ENCODE measurements around the gene JPH2. TPM values are rescaled to one million over a fixed set of nuclear protein-coding genes. Genes with fewer than 3 reads are reported as not detected.
A peak's percentile ranks its signal among the peaks of the same experiment; 100 is the strongest.

The JPH2 gene
- polyA plus RNA-seq, 3 donors, result 1.6 to 1.8 (median 1.7) TPM

GRCh38 chr20:44188752-44189151 lies 1.8 kb upstream of the JPH2 start:
- DNase-seq, result no peak

- no peak for DNase-seq
Observed at GRCh38 chr20:44187772-44188709, 1.1 kb upstream of the JPH2 start.

GRCh38 chr20:44186674-44187053 lies 324 bp downstream of the JPH2 start:
- no peak for DNase-seq

- no peak for DNase-seq
Observed at GRCh38 chr20:44186201-44186600, 787 bp downstream of the JPH2 start.

GRCh38 chr20:44185574-44185973 lies 1.4 kb downstream of the JPH2 start:
- DNase-seq, result no peak

GRCh38 chr20:44183282-44183681 lies 3.7 kb downstream of the JPH2 start:
- no peak for DNase-seq

- DNase-seq, result no peak
Observed at GRCh38 chr20:44182863-44183262, 4.1 kb downstream of the JPH2 start.

- DNase-seq, result no peak
Observed at GRCh38 chr20:44182135-44182765, 4.7 kb downstream of the JPH2 start.

- no peak for DNase-seq
Observed at GRCh38 chr20:44181611-44182010, 5.4 kb downstream of the JPH2 start.

- peak; percentile 24 for DNase-seq
Observed at GRCh38 chr20:44180814-44181213, 6.2 kb downstream of the JPH2 start.

- no peak for DNase-seq
Observed at GRCh38 chr20:44176833-44177534, 10.0 kb downstream of the JPH2 start.

- DNase-seq, result no peak
Observed at GRCh38 chr20:44174996-44175765, 11.8 kb downstream of the JPH2 start.

GRCh38 chr20:44173846-44174245 lies 13.1 kb downstream of the JPH2 start:
- DNase-seq, result no peak

- no peak for DNase-seq
Observed at GRCh38 chr20:44173116-44173515, 13.9 kb downstream of the JPH2 start.

- no peak for DNase-seq
Observed at GRCh38 chr20:44172572-44172950, 14.4 kb downstream of the JPH2 start.

GRCh38 chr20:44171775-44172571 lies 15.0 kb downstream of the JPH2 start:
- DNase-seq, result no peak

- no peak for DNase-seq
Observed at GRCh38 chr20:44170816-44171410, 16.1 kb downstream of the JPH2 start.

GRCh38 chr20:44167736-44168135 lies 19.3 kb downstream of the JPH2 start:
- DNase-seq, result no peak

- no peak for DNase-seq
Observed at GRCh38 chr20:44166477-44166876, 20.5 kb downstream of the JPH2 start.

- no peak for DNase-seq
Observed at GRCh38 chr20:44166008-44166407, 21.0 kb downstream of the JPH2 start.

- no peak for DNase-seq
Observed at GRCh38 chr20:44160133-44160532, 26.9 kb downstream of the JPH2 start.

Data from renal pelvis (tissue), 4 donors.